Stimulated activated CD4-positive, alpha-beta T cell treated with anti-CD3 and anti-CD28 coated beads, Interleukin-12 subunit alpha, Interleukin-12 subunit beta, amount 100 ng/mL, for 48 hours (primary cell): ENCODE results near the gene RFX2.

Source experiments
- DNase-seq, 3 donors: peaks; one replicate each; pipeline ENCODE4 v3.0.0-alpha.2; 2020; ENCODE audit warnings: low read depth in 2 of 3, low spot score in 1 of 3

The RFX2 gene

GRCh38 chr19:6061376-6062130 is 48.7 kb downstream of the RFX2 start:
- no peak for DNase-seq

GRCh38 chr19:6060600-6061375 is 49.5 kb downstream of the RFX2 start:
- peak in 1 of 3 donors; percentile 5 for DNase-seq

- no peak for DNase-seq
Observed at GRCh38 chr19:6059988-6060599, 50.2 kb downstream of the RFX2 start.

GRCh38 chr19:6059396-6059947 is 50.8 kb downstream of the RFX2 start:
- DNase-seq = no peak

GRCh38 chr19:6058518-6059201 is 51.6 kb downstream of the RFX2 start:
- DNase-seq = no peak

- no peak for DNase-seq
Observed at GRCh38 chr19:6057651-6058517, 52.4 kb downstream of the RFX2 start.

- DNase-seq = no peak
Observed at GRCh38 chr19:6056801-6057650, 53.3 kb downstream of the RFX2 start.

GRCh38 chr19:6056282-6056741 is 54.0 kb downstream of the RFX2 start:
- no peak for DNase-seq

- DNase-seq = no peak
Observed at GRCh38 chr19:6055013-6055795, 55.1 kb downstream of the RFX2 start.

GRCh38 chr19:6048793-6049405 is 61.4 kb downstream of the RFX2 start:
- peak; percentile 59 to 76 (median 62) for DNase-seq

- DNase-seq = no peak
Observed at GRCh38 chr19:6048348-6048747, 62.0 kb downstream of the RFX2 start.

- no peak for DNase-seq
Observed at GRCh38 chr19:6047741-6048251, 62.5 kb downstream of the RFX2 start.

- DNase-seq = no peak
Observed at GRCh38 chr19:6047256-6047655, 63.0 kb downstream of the RFX2 start.

- DNase-seq = no peak
Observed at GRCh38 chr19:6045108-6045507, 65.2 kb downstream of the RFX2 start.

- DNase-seq = no peak
Observed at GRCh38 chr19:6044056-6044805, 66.1 kb downstream of the RFX2 start.

- no peak for DNase-seq
Observed at GRCh38 chr19:6042776-6043726, 67.2 kb downstream of the RFX2 start.
